HG03108 (cell line): ENCODE results near the gene TUBB1.
A peak's percentile ranks its signal among the peaks of the same experiment; 100 is the strongest.

Experiments used
- ATAC-seq: cut with Tn5 transposase; IDR thresholded peaks from one replicate; pipeline ENCODE4 v1.9.1; 2021; ENCODE audit warnings: moderate library complexity; ENCODE audit not compliant: unreplicated experiment

Gene TUBB1

GRCh38 chr20:58989196-58989595, 30.0 kb upstream of the TUBB1 start:
- ATAC-seq, result no peak

GRCh38 chr20:58990651-58991445, 28.4 kb upstream of the TUBB1 start:
- no peak for ATAC-seq

- ATAC-seq, result no peak
These were observed 27.5 kb upstream of the TUBB1 start for GRCh38 chr20:58991715-58992114.

- no peak for ATAC-seq
These were observed 26.3 kb upstream of the TUBB1 start for GRCh38 chr20:58992911-58993310.

GRCh38 chr20:58993332-58994248, 25.6 kb upstream of the TUBB1 start:
- no peak for ATAC-seq

GRCh38 chr20:58994390-58995159, 24.7 kb upstream of the TUBB1 start:
- ATAC-seq, result no peak

GRCh38 chr20:58995461-58996225, 23.6 kb upstream of the TUBB1 start:
- ATAC-seq, result no peak

- ATAC-seq, result no peak
These were observed 23.0 kb upstream of the TUBB1 start for GRCh38 chr20:58996226-58996611.

- no peak for ATAC-seq
These were observed 22.0 kb upstream of the TUBB1 start for GRCh38 chr20:58997141-58997770.

GRCh38 chr20:58998656-58999055, 20.6 kb upstream of the TUBB1 start:
- no peak for ATAC-seq

GRCh38 chr20:59000326-59000725, 18.9 kb upstream of the TUBB1 start:
- ATAC-seq, result no peak

GRCh38 chr20:59001068-59001448, 18.2 kb upstream of the TUBB1 start:
- ATAC-seq, result no peak

- no peak for ATAC-seq
These were observed 17.6 kb upstream of the TUBB1 start for GRCh38 chr20:59001449-59002171.

GRCh38 chr20:59002388-59002787, 16.8 kb upstream of the TUBB1 start:
- ATAC-seq, result no peak

- ATAC-seq, result no peak
These were observed 16.3 kb upstream of the TUBB1 start for GRCh38 chr20:59002874-59003399.

GRCh38 chr20:59003836-59004492, 15.3 kb upstream of the TUBB1 start:
- no peak for ATAC-seq

- ATAC-seq, result no peak
These were observed 14.8 kb upstream of the TUBB1 start for GRCh38 chr20:59004493-59004762.

GRCh38 chr20:59004763-59005522, 14.3 kb upstream of the TUBB1 start:
- peak; percentile 64 for ATAC-seq
